Prostate gland (tissue), 2 donors: ENCODE results near the gene PLIN5. TPM values are rescaled to one million over a fixed set of nuclear protein-coding genes. Genes with fewer than 3 reads are reported as not detected.

Experiments used
- DNase-seq: peaks from one replicate; pipeline ENCODE4 v3.0.0-alpha.2; 2019; ENCODE audit warnings: low spot score
- H3K27ac ChIP-seq, 2 donors: fragments of 200-600 bp; sonication (generic); 2 replicates each; pipeline ENCODE4 v1.5.1; 2017 to 2019
- H3K27me3 ChIP-seq: fragments of 200-600 bp; sonication (generic); replicated peaks from 2 replicates; pipeline ENCODE4 v1.5.1; 2019; ENCODE audit not compliant: insufficient read depth
- H3K36me3 ChIP-seq, 2 donors: fragments of 200-600 bp; sonication (generic); 1 replicate in 1 of 2; 2 replicates in 1 of 2; pipeline versions ENCODE4 v1.5.1 to v1.8.1; 2017 to 2019
- H3K4me1 ChIP-seq: fragments of 200-600 bp; sonication (generic); replicated peaks from 2 replicates; pipeline ENCODE4 v1.5.1; 2019
- H3K4me3 ChIP-seq, 2 donors: fragments of 200-600 bp; sonication (generic); 2 replicates each; pipeline ENCODE4 v1.5.1; 2017 to 2019
- H3K9me3 ChIP-seq: fragments of 200-600 bp; sonication (generic); 2 replicates; pipeline ENCODE4 v1.5.1; 2017
- POLR2A ChIP-seq: fragments of 450-650 bp; IDR thresholded peaks from one replicate; pipeline ENCODE4 v1.6.1; 2016; ENCODE audit warnings: antibody characterized with exemption, mild to moderate bottlenecking
- POLR2AphosphoS5 ChIP-seq: sonication (generic); formaldehyde crosslinking; IDR thresholded peaks from one replicate; pipeline ENCODE4 v1.6.1; 2017; ENCODE audit warnings: antibody characterized with exemption
- WGBS: methylation state at CpG from one replicate; pipeline ENCODE4 v1.1.5; 2018; 5-methylcytosine and 5-hydroxymethylcytosine counted together
- intact Hi-C: fragments of 100-400 bp; cut with DNase I; formaldehyde crosslinking; loops from one replicate; pipeline ENCODE4 v1.14.2; 2022
- total RNA-seq, 2 donors: library from RNA; depleted of rRNA; stranded (reverse); fragments of >200 nt; gene quantifications; one replicate each; pipeline ENCODE4 v1.1.0, GENCODE V29; 2016
- TF ChIP-seq, protein P1 (sequence below), 4 experiments: fragments of 200-600 bp in 2 of 4; fragments of 450-650 bp in 2 of 4; sonication (generic) in 2 of 4; IDR thresholded peaks; 1 replicate in 3 of 4; 2 replicates in 1 of 4; pipeline ENCODE4 v1.5.1; 2016 to 2019; ENCODE audit warnings: antibody characterized with exemption in 4 of 4, mild to moderate bottlenecking in 2 of 4, moderate library complexity in 2 of 4

PLIN5 gene
- 10 to 100 TPM; 23.2 to 26.8 TPM for total RNA-seq

- Histone ChIP-seq H3K9me3 (no peaks in the 10 kb centered on the region), H3K36me3 (no peaks in the 10 kb centered on the region), H3K27ac (peak within 1 kb of the TSS in 1 of 2 donors; percentile 60), H3K4me1 (no peaks in the 10 kb centered on the region), H3K4me3 (peak within 1 kb of the TSS; percentile 15 to 33), H3K27me3 (no peaks in the 10 kb centered on the region)
- peak; percentile 64 for DNase-seq
- 9% methylated on average over 46 of the region's 49 CpGs for WGBS
- intact Hi-C loops: no loop called here
- TF ChIP-seq POLR2AphosphoS5: peak; percentile 33
- TF ChIP-seq, protein P1, sequence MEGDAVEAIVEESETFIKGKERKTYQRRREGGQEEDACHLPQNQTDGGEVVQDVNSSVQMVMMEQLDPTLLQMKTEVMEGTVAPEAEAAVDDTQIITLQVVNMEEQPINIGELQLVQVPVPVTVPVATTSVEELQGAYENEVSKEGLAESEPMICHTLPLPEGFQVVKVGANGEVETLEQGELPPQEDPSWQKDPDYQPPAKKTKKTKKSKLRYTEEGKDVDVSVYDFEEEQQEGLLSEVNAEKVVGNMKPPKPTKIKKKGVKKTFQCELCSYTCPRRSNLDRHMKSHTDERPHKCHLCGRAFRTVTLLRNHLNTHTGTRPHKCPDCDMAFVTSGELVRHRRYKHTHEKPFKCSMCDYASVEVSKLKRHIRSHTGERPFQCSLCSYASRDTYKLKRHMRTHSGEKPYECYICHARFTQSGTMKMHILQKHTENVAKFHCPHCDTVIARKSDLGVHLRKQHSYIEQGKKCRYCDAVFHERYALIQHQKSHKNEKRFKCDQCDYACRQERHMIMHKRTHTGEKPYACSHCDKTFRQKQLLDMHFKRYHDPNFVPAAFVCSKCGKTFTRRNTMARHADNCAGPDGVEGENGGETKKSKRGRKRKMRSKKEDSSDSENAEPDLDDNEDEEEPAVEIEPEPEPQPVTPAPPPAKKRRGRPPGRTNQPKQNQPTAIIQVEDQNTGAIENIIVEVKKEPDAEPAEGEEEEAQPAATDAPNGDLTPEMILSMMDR (IDR thresholded peaks at IDR 0.05): peak in 1 of 4 experiments; percentile 7
- TF ChIP-seq POLR2A: peak; percentile 49
Observed at GRCh38 chr19:4534836-4535658, at the start of gene PLIN5. TSS of gene PLIN5 (minus strand) at chr19:4535224. CDS start at chr19:4534074, 1,150 bp downstream.

DNA sequence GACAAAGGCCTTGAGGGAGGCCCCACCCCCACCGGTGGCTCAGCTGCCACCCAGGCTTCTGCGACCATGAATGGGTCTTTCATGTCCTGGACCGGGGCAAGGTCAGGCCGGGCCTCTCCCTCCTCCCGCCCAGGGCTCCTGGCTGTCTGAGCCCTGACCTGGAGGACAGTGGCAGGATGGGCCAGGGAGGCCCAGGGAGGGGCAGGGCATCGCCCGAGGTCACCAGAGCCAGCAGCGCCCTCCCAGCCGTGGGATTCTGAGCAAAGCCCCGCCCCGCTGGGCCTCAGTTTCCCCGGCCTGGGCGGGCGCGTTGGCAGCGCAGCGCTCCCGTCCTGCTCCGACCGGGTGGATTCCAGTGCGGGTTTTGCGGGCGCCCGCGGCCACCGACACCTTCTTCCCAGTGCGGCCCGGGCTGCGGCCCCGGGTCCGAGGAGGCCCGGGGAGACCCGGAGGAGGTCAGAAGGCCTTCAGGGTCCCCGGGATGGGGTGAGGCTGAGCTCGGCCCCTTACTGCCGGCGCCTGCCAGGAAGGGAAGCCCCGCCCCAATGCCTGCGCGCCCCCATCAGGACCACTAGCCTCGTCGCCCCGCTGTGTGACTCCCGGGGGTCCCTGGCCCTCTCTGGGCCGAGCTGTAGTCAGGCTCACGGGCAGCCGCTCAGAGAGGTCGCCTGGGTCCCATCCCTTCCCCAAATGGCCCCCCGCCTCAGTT, 49.1 kb upstream of the PLIN5 start:
- Histone ChIP-seq H3K9me3 (no peaks in the 10 kb centered on the region), H3K27me3 (peaks cover 17% of the 10 kb centered on the region), H3K4me3 (peak overlapping the region; percentile 27 to 32), H3K4me1 (peaks cover 6% of the 10 kb centered on the region), H3K27ac (no peak overlapping the region), H3K36me3 (no peaks in the 10 kb centered on the region)
- TF ChIP-seq POLR2A (no peak), POLR2AphosphoS5 (no peak)
- TF ChIP-seq, protein P1 (IDR thresholded peaks at IDR 0.05): no peak
- intact Hi-C loops: no loop called here
- DNase-seq: no peak
- 1% methylated on average over 36 of the region's 49 CpGs for WGBS

DNA sequence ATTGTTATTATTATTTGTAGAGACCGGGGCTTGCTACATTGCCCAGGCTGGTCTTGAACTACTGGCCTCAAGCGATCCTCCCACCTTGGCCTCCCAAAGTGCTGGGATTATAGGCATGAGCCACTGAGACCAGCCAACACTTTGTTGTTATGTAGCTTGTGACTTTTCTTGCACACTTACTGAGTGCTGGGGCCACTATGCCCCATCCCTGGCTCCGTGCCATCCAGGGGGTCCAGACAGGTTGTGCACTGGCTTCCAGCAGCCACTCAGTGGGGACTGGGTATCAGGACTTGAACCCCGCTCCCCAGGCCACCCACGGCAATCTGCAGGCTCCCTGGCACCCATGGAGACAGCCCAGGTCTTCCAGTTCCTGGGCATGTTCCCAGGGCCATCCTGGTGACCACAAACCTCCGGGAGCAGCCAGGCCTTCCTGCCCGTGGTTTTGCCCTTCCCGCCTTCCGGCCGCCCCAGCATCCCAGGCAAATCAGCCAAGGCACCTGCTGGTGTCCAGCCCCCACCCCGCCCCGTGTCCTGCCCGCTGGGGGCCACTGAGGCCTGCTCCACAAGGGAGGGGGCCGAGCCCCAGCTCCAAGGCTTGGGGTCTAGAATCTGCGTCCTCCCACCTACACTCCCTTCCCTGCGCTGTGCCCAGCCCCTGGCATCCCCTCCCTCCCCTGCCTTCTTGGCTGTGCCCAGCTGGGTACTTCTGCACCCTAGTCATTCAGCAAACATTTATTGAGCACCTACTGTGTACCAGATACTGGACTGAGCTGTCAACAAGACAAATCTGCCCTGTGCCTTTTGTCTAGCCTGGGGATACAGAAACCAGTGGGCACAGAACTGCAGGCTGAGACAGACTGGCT, 48.2 kb upstream of the PLIN5 start:
- intact Hi-C loops: no loop called here
- Histone ChIP-seq H3K36me3 (no peaks in the 10 kb centered on the region), H3K9me3 (no peaks in the 10 kb centered on the region), H3K27ac (no peak overlapping the region), H3K4me1 (peaks cover 6% of the 10 kb centered on the region), H3K27me3 (peaks cover 17% of the 10 kb centered on the region), H3K4me3 (no peak overlapping the region)
- 65% methylated on average over 15 of the region's 16 CpGs for WGBS
- TF ChIP-seq, protein P1 (IDR thresholded peaks at IDR 0.05): no peak
- TF ChIP-seq POLR2AphosphoS5 (no peak), POLR2A (no peak)
- no peak for DNase-seq

DNA sequence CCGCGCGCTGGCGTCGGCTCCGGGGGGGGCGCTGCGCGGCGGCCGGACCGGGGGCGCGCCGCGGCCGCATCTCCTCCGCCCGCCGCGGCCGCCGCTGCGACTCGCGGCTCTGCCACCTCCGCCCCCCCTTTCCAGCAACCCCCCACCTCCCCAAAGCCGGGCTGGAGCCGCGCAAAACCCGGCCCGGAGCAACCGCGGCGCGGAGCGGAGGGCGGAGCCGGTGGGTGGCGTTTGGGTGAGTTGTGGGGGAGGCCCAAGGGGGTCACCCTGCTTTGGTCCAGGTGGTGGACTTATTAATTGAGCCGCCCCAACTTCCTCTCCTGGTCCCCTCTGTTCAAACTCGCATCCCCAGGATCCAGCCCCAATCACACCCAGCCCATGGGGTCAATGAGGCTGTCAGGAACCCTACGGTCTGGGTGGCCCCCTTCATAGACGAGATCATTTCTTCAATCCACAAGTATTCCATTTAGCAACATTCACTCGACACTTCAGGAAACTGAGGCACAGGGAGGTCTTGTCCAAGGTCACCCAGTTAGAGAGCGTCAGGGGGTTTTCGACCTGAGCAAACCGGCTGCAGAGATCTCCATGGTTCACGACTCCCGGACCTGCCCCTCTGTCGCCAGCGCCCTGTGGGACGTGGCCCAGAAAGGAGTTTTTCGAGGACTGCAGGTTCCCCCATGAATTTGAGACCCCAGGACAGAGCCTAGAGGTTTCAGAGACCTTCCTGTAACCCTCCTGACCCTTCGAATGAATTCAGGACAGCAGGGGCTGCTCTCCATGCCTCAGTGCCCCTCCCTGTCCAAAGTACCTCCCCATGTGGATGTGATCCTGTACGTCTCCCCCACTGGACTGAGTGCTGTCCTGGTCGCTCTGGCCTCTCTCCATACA, 46.9 kb upstream of the PLIN5 start:
- Histone ChIP-seq H3K27ac (no peak overlapping the region), H3K27me3 (peaks cover 17% of the 10 kb centered on the region), H3K4me1 (peaks cover 6% of the 10 kb centered on the region), H3K4me3 (peak overlapping the region; percentile 9 to 25), H3K36me3 (no peaks in the 10 kb centered on the region), H3K9me3 (no peaks in the 10 kb centered on the region)
- intact Hi-C loops: no loop called here
- no peak for DNase-seq
- TF ChIP-seq POLR2A: no peak
- TF ChIP-seq POLR2AphosphoS5: no peak
- TF ChIP-seq, protein P1 (IDR thresholded peaks at IDR 0.05): no peak
- WGBS: 31% methylated on average over 22 of the region's 57 CpGs
